ENCODE data around the gene MYBPH.

The MYBPH gene

DNA sequence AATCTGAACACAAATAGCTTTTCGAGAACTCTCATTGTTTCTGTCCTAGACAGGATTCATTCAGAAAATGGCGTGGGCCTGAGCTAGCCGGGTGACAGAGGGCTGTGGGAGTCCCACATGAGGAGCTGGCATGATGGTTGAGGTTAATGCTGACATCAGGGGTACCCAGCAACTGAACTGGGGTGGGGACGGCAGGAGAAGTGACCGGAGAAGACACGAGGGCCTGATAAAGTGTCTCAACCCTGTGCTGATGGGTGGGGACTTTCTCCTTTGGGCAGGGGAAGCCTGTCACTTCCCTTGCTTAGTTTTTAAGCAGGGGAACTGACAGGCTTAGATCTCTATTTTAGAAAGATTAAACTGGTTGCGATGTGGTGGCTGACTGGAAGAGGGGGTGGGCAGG lies 39.2 kb upstream of the MYBPH start:
- Histone ChIP-seq H3K36me3 (ENCODE audit: insufficient read depth, low read length) (no peaks in the 10 kb centered on the region), H3K9me3 (ENCODE audit: low read length) (no peaks in the 10 kb centered on the region), H3K4me3 (ENCODE audit: low read depth, low read length, poor library complexity, severe bottlenecking) (no peak overlapping the region), H3K79me2 (ENCODE audit: insufficient read depth, low read length) (no peaks in the 10 kb centered on the region), H3K27me3 (ENCODE audit: insufficient read depth, low read length) (peaks cover 8% of the 10 kb centered on the region; the same call in 1 of the 2 replicates), H3K27ac (ENCODE audit: low read depth, low read length, poor library complexity, severe bottlenecking) (no peak overlapping the region), H3F3A (ENCODE audit: insufficient read depth, low read length) (no peaks in the 10 kb centered on the region), H4K20me1 (ENCODE audit: insufficient read depth, low read length) (no peaks in the 10 kb centered on the region), H3K4me2 (ENCODE audit: low read length) (no peak overlapping the region), H3K9me2 (ENCODE audit: low read depth, low read length) (no peaks in the 10 kb centered on the region), H3K9ac (ENCODE audit: low read length) (no peak overlapping the region), H2AFZ (ENCODE audit: low read length) (no peak overlapping the region), H3K4me1 (ENCODE audit: insufficient read depth, low read length, severe bottlenecking) (no peaks in the 10 kb centered on the region)
- TF ChIP-seq EZH2 (IDR thresholded peaks at IDR 0.05; ENCODE audit: borderline replicate concordance, low read length): no peak
- TF ChIP-seq, protein P1, sequence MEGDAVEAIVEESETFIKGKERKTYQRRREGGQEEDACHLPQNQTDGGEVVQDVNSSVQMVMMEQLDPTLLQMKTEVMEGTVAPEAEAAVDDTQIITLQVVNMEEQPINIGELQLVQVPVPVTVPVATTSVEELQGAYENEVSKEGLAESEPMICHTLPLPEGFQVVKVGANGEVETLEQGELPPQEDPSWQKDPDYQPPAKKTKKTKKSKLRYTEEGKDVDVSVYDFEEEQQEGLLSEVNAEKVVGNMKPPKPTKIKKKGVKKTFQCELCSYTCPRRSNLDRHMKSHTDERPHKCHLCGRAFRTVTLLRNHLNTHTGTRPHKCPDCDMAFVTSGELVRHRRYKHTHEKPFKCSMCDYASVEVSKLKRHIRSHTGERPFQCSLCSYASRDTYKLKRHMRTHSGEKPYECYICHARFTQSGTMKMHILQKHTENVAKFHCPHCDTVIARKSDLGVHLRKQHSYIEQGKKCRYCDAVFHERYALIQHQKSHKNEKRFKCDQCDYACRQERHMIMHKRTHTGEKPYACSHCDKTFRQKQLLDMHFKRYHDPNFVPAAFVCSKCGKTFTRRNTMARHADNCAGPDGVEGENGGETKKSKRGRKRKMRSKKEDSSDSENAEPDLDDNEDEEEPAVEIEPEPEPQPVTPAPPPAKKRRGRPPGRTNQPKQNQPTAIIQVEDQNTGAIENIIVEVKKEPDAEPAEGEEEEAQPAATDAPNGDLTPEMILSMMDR (IDR thresholded peaks at IDR 0.05; ENCODE audit: low read length): no peak

DNA sequence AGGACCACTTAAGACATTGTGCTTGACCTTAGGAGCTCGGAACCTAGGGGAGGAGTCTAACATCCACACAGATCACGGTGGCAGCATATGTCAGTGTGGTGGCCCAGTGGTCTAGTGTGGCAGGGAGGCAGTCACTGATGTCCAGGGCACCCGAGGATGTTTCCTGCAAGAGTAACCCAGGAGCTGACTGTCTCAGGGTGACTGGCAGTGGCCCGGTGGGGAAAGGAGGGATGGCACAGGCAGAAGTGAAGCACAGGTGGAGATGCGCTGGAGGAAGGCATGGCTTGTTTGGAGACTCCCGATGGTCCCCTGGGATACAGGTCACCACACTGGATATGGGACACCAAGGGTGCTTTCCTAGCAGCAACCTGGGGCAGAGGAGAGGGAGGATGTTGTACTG lies 37.5 kb upstream of the MYBPH start:
- H4K20me1 ChIP-seq (ENCODE audit: insufficient read depth, low read length): no peaks in the 10 kb centered on the region
- TF ChIP-seq EZH2 (IDR thresholded peaks at IDR 0.05; ENCODE audit: borderline replicate concordance, low read length): no peak
- TF ChIP-seq, protein P1 (IDR thresholded peaks at IDR 0.05; ENCODE audit: low read length): no peak
- H3K9me2 ChIP-seq (ENCODE audit: low read depth, low read length): no peaks in the 10 kb centered on the region
- H3K79me2 ChIP-seq (ENCODE audit: insufficient read depth, low read length): no peaks in the 10 kb centered on the region
- H3K36me3 ChIP-seq (ENCODE audit: insufficient read depth, low read length): no peaks in the 10 kb centered on the region
- H3K4me3 ChIP-seq (ENCODE audit: low read depth, low read length, poor library complexity, severe bottlenecking): no peak overlapping the region
- no peak overlapping the region for H3K4me2 ChIP-seq (ENCODE audit: low read length)
- peaks cover 8% of the 10 kb centered on the region; the same call in 1 of the 2 replicates for H3K27me3 ChIP-seq (ENCODE audit: insufficient read depth, low read length)
- H3K9ac ChIP-seq (ENCODE audit: low read length): no peak overlapping the region
- H2AFZ ChIP-seq (ENCODE audit: low read length): no peak overlapping the region
- no peaks in the 10 kb centered on the region for H3F3A ChIP-seq (ENCODE audit: insufficient read depth, low read length)
- no peaks in the 10 kb centered on the region for H3K9me3 ChIP-seq (ENCODE audit: low read length)
- H3K27ac ChIP-seq (ENCODE audit: low read depth, low read length, poor library complexity, severe bottlenecking): no peak overlapping the region
- no peaks in the 10 kb centered on the region for H3K4me1 ChIP-seq (ENCODE audit: insufficient read depth, low read length, severe bottlenecking)

DNA sequence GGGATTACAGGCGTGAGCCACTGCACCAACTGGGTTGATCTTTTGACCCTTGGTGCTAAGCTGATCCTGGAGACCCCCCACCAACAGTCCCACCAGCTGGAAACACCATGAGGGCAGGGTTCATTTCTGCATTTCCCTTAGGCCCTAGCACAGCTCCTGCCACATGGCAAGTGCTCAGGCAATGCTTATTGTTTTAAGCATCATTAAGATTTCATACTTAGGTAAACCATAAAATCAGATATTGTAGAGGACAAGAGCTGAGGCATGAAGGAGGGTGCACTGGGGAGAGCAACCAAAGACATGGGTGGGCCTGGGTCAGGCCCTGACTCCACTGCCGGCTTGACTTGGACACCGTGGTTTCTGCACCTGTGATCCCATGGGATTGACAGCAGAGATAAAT lies 36.2 kb upstream of the MYBPH start:
- no peaks in the 10 kb centered on the region for H3K9me3 ChIP-seq (ENCODE audit: low read length)
- no peak overlapping the region for H3K4me2 ChIP-seq (ENCODE audit: low read length)
- no peak for TF ChIP-seq EZH2 (IDR thresholded peaks at IDR 0.05; ENCODE audit: borderline replicate concordance, low read length)
- TF ChIP-seq, protein P1 (IDR thresholded peaks at IDR 0.05; ENCODE audit: low read length): no peak
- no peak overlapping the region for H3K4me3 ChIP-seq (ENCODE audit: low read depth, low read length, poor library complexity, severe bottlenecking)
- no peaks in the 10 kb centered on the region for H4K20me1 ChIP-seq (ENCODE audit: insufficient read depth, low read length)
- no peaks in the 10 kb centered on the region for H3K36me3 ChIP-seq (ENCODE audit: insufficient read depth, low read length)
- no peak overlapping the region for H3K9ac ChIP-seq (ENCODE audit: low read length)
- H3K79me2 ChIP-seq (ENCODE audit: insufficient read depth, low read length): no peaks in the 10 kb centered on the region
- H3K27ac ChIP-seq (ENCODE audit: low read depth, low read length, poor library complexity, severe bottlenecking): no peak overlapping the region
- H3K4me1 ChIP-seq (ENCODE audit: insufficient read depth, low read length, severe bottlenecking): no peaks in the 10 kb centered on the region
- peaks cover 8% of the 10 kb centered on the region; the same call in 1 of the 2 replicates for H3K27me3 ChIP-seq (ENCODE audit: insufficient read depth, low read length)
- H3F3A ChIP-seq (ENCODE audit: insufficient read depth, low read length): no peaks in the 10 kb centered on the region
- H2AFZ ChIP-seq (ENCODE audit: low read length): no peak overlapping the region
- H3K9me2 ChIP-seq (ENCODE audit: low read depth, low read length): no peaks in the 10 kb centered on the region

All from OCI-LY1 (cell line).